Suprapubic skin (tissue), 3 donors: ENCODE measurements around the gene PPAT.
A peak's percentile ranks its signal among the peaks of the same experiment; 100 is the strongest.

Experiments used
- CTCF ChIP-seq, 2 donors: fragments of 200-600 bp in 1 of 2; fragments of 450-650 bp in 1 of 2; sonication (generic) in 1 of 2; IDR thresholded peaks; one replicate each; pipeline ENCODE4 v1.5.1; 2016 to 2019; ENCODE audit warnings: antibody characterized with exemption in 2 of 2, mild to moderate bottlenecking in 1 of 2, moderate library complexity in 1 of 2
- POLR2AphosphoS5 ChIP-seq, 3 donors: sonication (generic); formaldehyde crosslinking; IDR thresholded peaks; one replicate each; pipeline ENCODE4 v1.6.1; 2017; ENCODE audit warnings: antibody characterized with exemption in 3 of 3

- TF ChIP-seq CTCF (IDR thresholded peaks at IDR 0.05) (no peak), POLR2AphosphoS5 (IDR thresholded peaks at IDR 0.05) (peak; percentile 70 to 79 (median 73))
These were observed 32.1 kb upstream of the PPAT start, which contains the start of gene SRP72 for GRCh38 chr4:56467284-56468096.
